ENCODE measurements around the gene MTMR8.
"Not testable (repeated sequence)": the region's sequence is repeated elsewhere in the genome, so short reads cannot be mapped to it uniquely, and the experiment has no call there.

Gene MTMR8

GRCh38 chrX:64394874-64395567, at the start of gene MTMR8:
MTMR8 (minus strand) TSS chrX:64395452; CDS start chrX:64395363, 89 bp downstream.
- H3K27me3 ChIP-seq (ENCODE audit: control insufficient read depth, insufficient read depth, low read length): no peaks in the 10 kb centered on the region
- H3K36me3 ChIP-seq (ENCODE audit: control insufficient read depth, insufficient read depth, low read length): no peaks in the 10 kb centered on the region
- no peak within 1 kb of the TSS for H3K9ac ChIP-seq (ENCODE audit: low read depth, low read length)
- peak within 1 kb of the TSS; percentile 67 for H3K4me3 ChIP-seq (ENCODE audit: low read depth, low read length)
- H3K27ac ChIP-seq (ENCODE audit: low read depth, low read length): peak within 1 kb of the TSS; percentile 51
- H3K9me3 ChIP-seq (ENCODE audit: control insufficient read depth, insufficient read depth, low read length): peaks cover 34% of the 10 kb centered on the region
- no peaks in the 10 kb centered on the region for H3K4me1 ChIP-seq (ENCODE audit: control insufficient read depth, insufficient read depth, low read length)

- Histone ChIP-seq H3K4me3 (ENCODE audit: low read depth, low read length) (no peak overlapping the region), H3K27me3 (ENCODE audit: control insufficient read depth, insufficient read depth, low read length) (no peaks in the 10 kb centered on the region), H3K4me1 (ENCODE audit: control insufficient read depth, insufficient read depth, low read length) (no peaks in the 10 kb centered on the region), H3K36me3 (ENCODE audit: control insufficient read depth, insufficient read depth, low read length) (no peaks in the 10 kb centered on the region), H3K9me3 (ENCODE audit: control insufficient read depth, insufficient read depth, low read length) (peaks cover 30% of the 10 kb centered on the region), H3K9ac (ENCODE audit: low read depth, low read length) (no peak overlapping the region), H3K27ac (ENCODE audit: low read depth, low read length) (no peak overlapping the region)
Measured at GRCh38 chrX:64439551-64439950, 44.3 kb upstream of the MTMR8 start.

DNA sequence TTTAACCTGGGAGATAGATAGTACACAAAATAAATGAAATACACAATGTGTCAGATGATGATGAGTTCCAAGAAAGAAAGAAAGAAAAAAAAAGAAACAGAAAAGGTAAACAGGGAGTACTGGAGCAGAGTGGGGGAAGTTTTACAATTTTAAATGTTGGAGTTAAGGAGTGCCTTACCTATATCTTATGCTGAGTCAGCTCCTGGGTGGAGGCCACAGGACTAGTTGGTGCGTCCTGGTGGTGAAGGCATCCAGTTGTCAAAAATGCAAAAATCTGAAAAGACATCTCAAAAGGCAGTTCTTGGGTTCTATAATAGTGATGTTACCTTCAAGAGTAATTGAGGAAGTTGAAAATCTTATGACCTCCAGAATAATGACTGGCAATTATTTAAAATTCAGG, 42.4 kb upstream of the MTMR8 start:
- H3K4me3 ChIP-seq (ENCODE audit: low read depth, low read length): no peak overlapping the region
- H3K27ac ChIP-seq (ENCODE audit: low read depth, low read length): no peak overlapping the region
- peaks cover 36% of the 10 kb centered on the region for H3K9me3 ChIP-seq (ENCODE audit: control insufficient read depth, insufficient read depth, low read length)
- no peak overlapping the region for H3K9ac ChIP-seq (ENCODE audit: low read depth, low read length)
- H3K4me1 ChIP-seq (ENCODE audit: control insufficient read depth, insufficient read depth, low read length): no peaks in the 10 kb centered on the region
- H3K27me3 ChIP-seq (ENCODE audit: control insufficient read depth, insufficient read depth, low read length): no peaks in the 10 kb centered on the region
- H3K36me3 ChIP-seq (ENCODE audit: control insufficient read depth, insufficient read depth, low read length): no peaks in the 10 kb centered on the region

GRCh38 chrX:64437218-64437617, 42.0 kb upstream of the MTMR8 start:
- Histone ChIP-seq H3K36me3 (ENCODE audit: control insufficient read depth, insufficient read depth, low read length) (no peaks in the 10 kb centered on the region), H3K4me1 (ENCODE audit: control insufficient read depth, insufficient read depth, low read length) (no peaks in the 10 kb centered on the region), H3K9me3 (ENCODE audit: control insufficient read depth, insufficient read depth, low read length) (peaks cover 36% of the 10 kb centered on the region), H3K4me3 (ENCODE audit: low read depth, low read length) (no peak overlapping the region), H3K27ac (ENCODE audit: low read depth, low read length) (no peak overlapping the region), H3K27me3 (ENCODE audit: control insufficient read depth, insufficient read depth, low read length) (no peaks in the 10 kb centered on the region), H3K9ac (ENCODE audit: low read depth, low read length) (no peak overlapping the region)

- Histone ChIP-seq H3K9me3 (ENCODE audit: control insufficient read depth, insufficient read depth, low read length) (peaks cover 37% of the 10 kb centered on the region), H3K27ac (ENCODE audit: low read depth, low read length) (peak overlapping the region; percentile 73)
Measured at GRCh38 chrX:64428371-64428770, 33.1 kb upstream of the MTMR8 start.

DNA sequence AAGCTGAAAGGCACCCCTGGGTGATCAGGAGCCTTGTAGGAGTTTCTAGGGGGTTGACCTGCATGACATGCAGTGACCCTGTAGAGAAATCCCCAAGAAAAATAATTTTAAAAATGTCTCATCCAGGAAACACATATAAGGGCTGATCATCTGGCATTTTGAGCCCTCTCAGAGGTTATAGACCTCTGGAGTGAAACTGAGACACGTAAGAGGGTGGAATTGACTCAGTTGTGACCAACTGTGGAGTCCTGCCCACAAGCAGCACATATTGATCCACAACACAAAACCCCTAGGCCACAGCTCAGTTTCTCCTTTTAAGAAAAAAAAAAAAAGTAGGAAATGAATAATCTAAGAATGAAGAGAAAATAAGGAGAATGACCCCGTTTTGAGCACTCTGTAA, 32.5 kb upstream of the MTMR8 start:
- Histone ChIP-seq H3K4me1 (ENCODE audit: control insufficient read depth, insufficient read depth, low read length) (peaks cover 13% of the 10 kb centered on the region), H3K36me3 (ENCODE audit: control insufficient read depth, insufficient read depth, low read length) (no peaks in the 10 kb centered on the region), H3K9me3 (ENCODE audit: control insufficient read depth, insufficient read depth, low read length) (peaks cover 37% of the 10 kb centered on the region), H3K27ac (ENCODE audit: low read depth, low read length) (peak overlapping the region; percentile 73), H3K4me3 (ENCODE audit: low read depth, low read length) (no peak overlapping the region), H3K27me3 (ENCODE audit: control insufficient read depth, insufficient read depth, low read length) (no peaks in the 10 kb centered on the region), H3K9ac (ENCODE audit: low read depth, low read length) (no peak overlapping the region)

More at GRCh38 chrX:64428371-64428770, 33.1 kb upstream of the MTMR8 start:
- no peaks in the 10 kb centered on the region for H3K27me3 ChIP-seq (ENCODE audit: control insufficient read depth, insufficient read depth, low read length)
- H3K36me3 ChIP-seq (ENCODE audit: control insufficient read depth, insufficient read depth, low read length): no peaks in the 10 kb centered on the region
- no peak overlapping the region for H3K9ac ChIP-seq (ENCODE audit: low read depth, low read length)
- no peak overlapping the region for H3K4me3 ChIP-seq (ENCODE audit: low read depth, low read length)
- peaks cover 13% of the 10 kb centered on the region for H3K4me1 ChIP-seq (ENCODE audit: control insufficient read depth, insufficient read depth, low read length)

DNA sequence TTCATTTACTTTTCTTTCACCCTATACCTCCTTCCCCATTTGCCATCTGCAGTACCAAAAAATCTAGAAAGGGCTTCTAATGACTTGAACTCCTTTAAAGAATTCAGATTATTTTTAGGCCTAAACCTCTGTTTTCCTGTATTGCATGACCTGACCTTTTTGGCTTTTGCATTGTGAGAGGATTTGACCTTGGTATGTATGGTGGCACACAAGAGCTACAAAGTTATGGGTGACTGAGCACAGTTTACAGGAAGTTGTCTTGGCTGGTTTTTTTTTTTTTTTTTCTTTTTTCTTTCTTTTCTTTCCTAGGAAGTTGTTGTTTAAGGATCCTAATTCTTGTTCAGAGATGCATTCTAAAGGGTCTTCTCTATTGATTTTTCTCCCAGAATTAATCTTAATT, 32.0 kb upstream of the MTMR8 start:
- no peaks in the 10 kb centered on the region for H3K27me3 ChIP-seq (ENCODE audit: control insufficient read depth, insufficient read depth, low read length)
- peak overlapping the region; percentile 73 for H3K27ac ChIP-seq (ENCODE audit: low read depth, low read length)
- H3K9ac ChIP-seq (ENCODE audit: low read depth, low read length): no peak overlapping the region

GRCh38 chrX:64409730-64410129, 14.5 kb upstream of the MTMR8 start:
- peaks cover 33% of the 10 kb centered on the region for H3K9me3 ChIP-seq (ENCODE audit: control insufficient read depth, insufficient read depth, low read length)
- H3K4me3 ChIP-seq (ENCODE audit: low read depth, low read length); H3K4me1 ChIP-seq (ENCODE audit: control insufficient read depth, insufficient read depth, low read length); H3K27me3 ChIP-seq (ENCODE audit: control insufficient read depth, insufficient read depth, low read length); H3K36me3 ChIP-seq (ENCODE audit: control insufficient read depth, insufficient read depth, low read length); H3K9ac ChIP-seq (ENCODE audit: low read depth, low read length); H3K27ac ChIP-seq (ENCODE audit: low read depth, low read length): not testable (repeated sequence)

More for the DNA sequence above, 32.0 kb upstream of the MTMR8 start:
- peaks cover 33% of the 10 kb centered on the region for H3K9me3 ChIP-seq (ENCODE audit: control insufficient read depth, insufficient read depth, low read length)
- H3K4me1 ChIP-seq (ENCODE audit: control insufficient read depth, insufficient read depth, low read length): peaks cover 13% of the 10 kb centered on the region
- H3K4me3 ChIP-seq (ENCODE audit: low read depth, low read length): no peak overlapping the region
- no peaks in the 10 kb centered on the region for H3K36me3 ChIP-seq (ENCODE audit: control insufficient read depth, insufficient read depth, low read length)

DNA sequence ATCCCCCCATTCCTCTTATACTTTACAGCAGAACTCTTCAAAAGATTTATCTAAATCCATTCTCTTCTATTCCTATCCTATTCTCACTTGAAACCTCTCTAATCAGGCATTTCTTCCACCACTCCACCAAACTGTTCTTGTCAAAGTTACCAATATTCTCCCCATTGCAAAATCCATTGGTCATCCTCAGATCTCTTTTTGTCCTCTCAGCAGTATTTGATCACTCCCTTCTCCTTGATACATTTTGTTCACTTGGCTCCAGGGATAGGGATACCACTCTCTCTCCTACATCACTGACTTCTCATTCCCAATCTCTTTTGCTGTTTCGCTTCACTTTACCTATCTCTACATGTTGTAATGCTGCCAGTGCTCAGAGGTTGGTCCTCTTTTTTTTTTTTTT, 2.8 kb upstream of the MTMR8 start:
- H3K36me3 ChIP-seq (ENCODE audit: control insufficient read depth, insufficient read depth, low read length): no peaks in the 10 kb centered on the region
- no peak overlapping the region for H3K4me3 ChIP-seq (ENCODE audit: low read depth, low read length)
- H3K9ac ChIP-seq (ENCODE audit: low read depth, low read length): no peak overlapping the region
- H3K9me3 ChIP-seq (ENCODE audit: control insufficient read depth, insufficient read depth, low read length): peaks cover 21% of the 10 kb centered on the region
- H3K4me1 ChIP-seq (ENCODE audit: control insufficient read depth, insufficient read depth, low read length): no peaks in the 10 kb centered on the region
- no peaks in the 10 kb centered on the region for H3K27me3 ChIP-seq (ENCODE audit: control insufficient read depth, insufficient read depth, low read length)
- H3K27ac ChIP-seq (ENCODE audit: low read depth, low read length): no peak overlapping the region

DNA sequence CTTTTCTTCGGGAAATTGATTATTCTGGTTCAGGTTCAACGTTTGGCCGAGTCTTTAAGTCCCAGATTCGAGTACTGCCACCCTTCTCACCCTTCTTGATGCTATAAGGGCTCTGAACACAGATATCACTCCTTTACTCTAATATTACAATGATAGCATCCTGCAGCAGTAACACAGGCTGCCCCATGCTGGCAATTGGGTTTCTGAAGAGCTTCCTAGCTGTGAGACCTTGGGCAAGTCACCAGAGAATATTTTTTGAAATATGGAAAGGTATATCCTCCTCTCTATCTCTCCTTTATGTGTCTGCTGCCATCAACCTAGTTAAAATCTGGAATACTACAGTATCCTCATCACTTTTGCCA, 297 bp upstream of the MTMR8 start:
- H3K4me1 ChIP-seq (ENCODE audit: control insufficient read depth, insufficient read depth, low read length): no peaks in the 10 kb centered on the region
- H3K9ac ChIP-seq (ENCODE audit: low read depth, low read length): no peak overlapping the region
- peaks cover 33% of the 10 kb centered on the region for H3K9me3 ChIP-seq (ENCODE audit: control insufficient read depth, insufficient read depth, low read length)
- peak overlapping the region; percentile 67 for H3K4me3 ChIP-seq (ENCODE audit: low read depth, low read length)
- H3K36me3 ChIP-seq (ENCODE audit: control insufficient read depth, insufficient read depth, low read length): no peaks in the 10 kb centered on the region
- H3K27me3 ChIP-seq (ENCODE audit: control insufficient read depth, insufficient read depth, low read length): no peaks in the 10 kb centered on the region
- H3K27ac ChIP-seq (ENCODE audit: low read depth, low read length): no peak overlapping the region

DNA sequence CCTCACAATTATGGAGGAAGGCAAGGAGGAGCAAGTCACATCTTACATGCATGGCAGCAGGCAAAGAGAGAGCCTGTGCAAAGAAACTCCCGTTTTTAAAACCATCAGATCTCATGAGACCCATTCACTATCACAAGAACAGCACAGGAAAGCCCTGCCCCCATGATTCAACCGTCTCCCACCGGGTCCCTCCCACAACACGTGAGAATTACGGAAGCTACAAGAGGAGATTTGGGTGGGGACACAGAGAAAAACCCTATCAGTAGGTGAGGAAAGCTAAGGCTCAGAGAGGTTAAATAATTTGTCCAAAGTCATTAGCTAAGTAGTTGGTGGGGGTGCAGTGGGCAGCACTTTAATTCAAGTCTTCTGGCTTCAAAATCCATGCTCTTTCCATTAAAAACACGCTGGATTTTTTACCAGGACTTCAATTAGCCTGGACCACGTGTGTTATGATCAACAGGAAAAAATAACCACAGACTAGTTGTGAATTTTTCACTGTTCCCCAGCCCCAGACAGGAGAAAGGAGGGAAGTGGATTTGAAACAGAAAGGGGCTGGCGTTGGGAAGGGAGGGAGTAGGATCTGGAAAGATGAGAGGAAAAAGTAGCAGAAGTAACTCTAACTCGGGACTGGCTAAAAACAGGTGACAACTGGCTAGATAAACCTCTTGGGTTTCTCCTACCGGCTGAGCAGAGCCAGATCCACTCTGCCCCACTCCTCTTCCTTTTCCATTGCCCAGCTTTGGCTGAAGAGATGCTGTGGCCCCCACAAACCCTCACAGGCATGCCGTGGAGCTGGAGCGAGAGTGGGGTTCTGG, 986 bp downstream of the MTMR8 start:
- Histone ChIP-seq H3K4me1 (ENCODE audit: control insufficient read depth, insufficient read depth, low read length) (no peaks in the 10 kb centered on the region), H3K4me3 (ENCODE audit: low read depth, low read length) (peak overlapping the region; percentile 67), H3K9me3 (ENCODE audit: control insufficient read depth, insufficient read depth, low read length) (peaks cover 34% of the 10 kb centered on the region), H3K36me3 (ENCODE audit: control insufficient read depth, insufficient read depth, low read length) (no peaks in the 10 kb centered on the region), H3K27ac (ENCODE audit: low read depth, low read length) (peak overlapping the region; percentile 51), H3K9ac (ENCODE audit: low read depth, low read length) (no peak overlapping the region), H3K27me3 (ENCODE audit: control insufficient read depth, insufficient read depth, low read length) (no peaks in the 10 kb centered on the region)

Data from HUES48 (cell line).